GM18951 (cell line): Measurements from ENCODE around the gene EPSTI1.
"Not testable (repeated sequence)": the region's sequence is repeated elsewhere in the genome, so short reads cannot be mapped to it uniquely, and the experiment has no call there.

ENCODE experiments used
- POLR2A ChIP-seq: IDR thresholded peaks from 4 replicates; pipeline ENCODE4 v1.6.1; 2011; ENCODE audit warnings: mild to moderate bottlenecking; ENCODE audit not compliant: insufficient read length, insufficient read depth; ENCODE audit errors: extremely low read depth
- in situ Hi-C: fragments of 300-500 bp; cut with MboI; formaldehyde crosslinking; loops from one replicate; pipeline ENCODE4 v1.12.0; 2022; ENCODE audit warnings: low sequenced_read_pairs, mixed read lengths, inconsistent platforms; ENCODE audit not compliant: unreplicated experiment

The EPSTI1 gene

GRCh38 chr13:42883142-42883541, 108.9 kb downstream of the EPSTI1 start:
- in situ Hi-C loops = no loop called here
- no peak for TF ChIP-seq POLR2A

GRCh38 chr13:42880056-42880605, 111.9 kb downstream of the EPSTI1 start:
- in situ Hi-C loops = no loop called here
- no peak for TF ChIP-seq POLR2A

GRCh38 chr13:42878721-42879120, 113.3 kb downstream of the EPSTI1 start:
- in situ Hi-C loops = no loop called here
- TF ChIP-seq POLR2A = no peak

- in situ Hi-C loops = no loop called here
- TF ChIP-seq POLR2A = no peak
These were observed 115.0 kb downstream of the EPSTI1 start for GRCh38 chr13:42876887-42877545.

- no peak for TF ChIP-seq POLR2A
- in situ Hi-C loops = no loop called here
These were observed 115.7 kb downstream of the EPSTI1 start for GRCh38 chr13:42876270-42876714.

- TF ChIP-seq POLR2A = no peak
- in situ Hi-C loops = no loop called here
These were observed 116.4 kb downstream of the EPSTI1 start for GRCh38 chr13:42875475-42876269.

- no peak for TF ChIP-seq POLR2A
- in situ Hi-C loops = no loop called here
These were observed 117.8 kb downstream of the EPSTI1 start for GRCh38 chr13:42874221-42874620.

- in situ Hi-C loops = no loop called here
- TF ChIP-seq POLR2A = no peak
These were observed 119.0 kb downstream of the EPSTI1 start for GRCh38 chr13:42873081-42873480.

GRCh38 chr13:42867232-42867631, 124.8 kb downstream of the EPSTI1 start:
- in situ Hi-C loops = no loop called here

GRCh38 chr13:42865768-42866102, 126.3 kb downstream of the EPSTI1 start:
- in situ Hi-C loops = no loop called here
- TF ChIP-seq POLR2A = no peak

More at GRCh38 chr13:42867232-42867631, 124.8 kb downstream of the EPSTI1 start:
- TF ChIP-seq POLR2A = no peak

- in situ Hi-C loops = no loop called here
- no peak for TF ChIP-seq POLR2A
These were observed 126.9 kb downstream of the EPSTI1 start for GRCh38 chr13:42864952-42865767.

GRCh38 chr13:42862370-42862769, 129.7 kb downstream of the EPSTI1 start:
- in situ Hi-C loops = not testable (repeated sequence)

GRCh38 chr13:42860485-42860884, 131.6 kb downstream of the EPSTI1 start:
- in situ Hi-C loops = no loop called here
- TF ChIP-seq POLR2A = no peak
